ENCODE results near the gene FUS. TPM values are rescaled to one million over a fixed set of nuclear protein-coding genes. Genes with fewer than 3 reads are reported as not detected.

Gene FUS
- total RNA-seq, 2 experiments from 2014 or later = 104 to 953 TPM

- ChIA-PET POLR2A (interaction anchor here (1.2 to 2.0 kb wide), 2 partner anchors 15 to 66 kb away, joined by 4 read pairs; partner anchors contain the start of gene KAT8), CTCF (ENCODE audit: unreplicated experiment) (no interaction called here)
- no peak overlapping the region for H2AFZ ChIP-seq (ENCODE audit: low read length)
- no peaks in the 10 kb centered on the region for H3K9me2 ChIP-seq (ENCODE audit: insufficient read depth, low read length)
- peak overlapping the region; percentile 80; the same call in 1 of the 2 replicates for H3K4me2 ChIP-seq (ENCODE audit: low read length)
- H3K9me3 ChIP-seq (ENCODE audit: low read length) = no peaks in the 10 kb centered on the region
- peaks cover 94% of the 10 kb centered on the region for H3K79me2 ChIP-seq (ENCODE audit: insufficient read depth, low read depth, low read length)
- no peak for DNase-seq (ENCODE audit: low spot score)
- H4K20me1 ChIP-seq (ENCODE audit: insufficient read depth, low read length) = peaks cover 71% of the 10 kb centered on the region
- peaks cover 87% of the 10 kb centered on the region for H3K36me3 ChIP-seq (ENCODE audit: insufficient read depth, low read length)
- BruUV-seq (replicated peaks) = no TSS peak
- no peak for TF ChIP-seq EZH2phosphoT487 (IDR thresholded peaks at IDR 0.05; ENCODE audit: borderline replicate concordance, low read depth, low read length)
- no peak overlapping the region for H3K27ac ChIP-seq (ENCODE audit: low read depth, low read length, poor library complexity, severe bottlenecking)
- H3K4me1 ChIP-seq (ENCODE audit: insufficient read depth, low read length, poor library complexity, severe bottlenecking) = peaks cover 25% of the 10 kb centered on the region
- intact Hi-C loops (cut with micrococcal nuclease; ENCODE audit: unreplicated experiment) = no loop called here
- H3K4me3 ChIP-seq (ENCODE audit: low read depth, low read length, poor library complexity, severe bottlenecking) = no peak overlapping the region
These were observed 3.8 kb downstream of the FUS start for GRCh38 chr16:31183432-31184428.

GRCh38 chr16:31184888-31185287 lies 4.9 kb downstream of the FUS start:
- peaks cover 21% of the 10 kb centered on the region for H3K4me1 ChIP-seq (ENCODE audit: insufficient read depth, low read length, poor library complexity, severe bottlenecking)
- BruUV-seq (replicated peaks) = no TSS peak

More at GRCh38 chr16:31184888-31185287, 4.9 kb downstream of the FUS start:
- ChIA-PET POLR2A (no interaction called here), CTCF (ENCODE audit: unreplicated experiment) (interaction anchor here (1.1 kb wide), 1 partner anchor 17 kb away, joined by 3 read pairs; the partner anchor contains the start of gene PYCARD)
- no peak for TF ChIP-seq EZH2phosphoT487 (IDR thresholded peaks at IDR 0.05; ENCODE audit: borderline replicate concordance, low read depth, low read length)
- no peak for TF ChIP-seq CTCF (conservative IDR thresholded peaks at IDR 0.05; ENCODE audit: low read length)
- H4K20me1 ChIP-seq (ENCODE audit: insufficient read depth, low read length) = peaks cover 82% of the 10 kb centered on the region
- H3K9me3 ChIP-seq (ENCODE audit: low read length) = no peaks in the 10 kb centered on the region
- no peak overlapping the region for H2AFZ ChIP-seq (ENCODE audit: low read length)
- no peak overlapping the region for H3K4me2 ChIP-seq (ENCODE audit: low read length)
- intact Hi-C loops (cut with micrococcal nuclease; ENCODE audit: unreplicated experiment) = no loop called here
- no peaks in the 10 kb centered on the region for H3K9me2 ChIP-seq (ENCODE audit: insufficient read depth, low read length)
- DNase-seq (ENCODE audit: low spot score) = no peak
- H3K27ac ChIP-seq (ENCODE audit: low read depth, low read length, poor library complexity, severe bottlenecking) = no peak overlapping the region
- peaks cover 99% of the 10 kb centered on the region for H3K79me2 ChIP-seq (ENCODE audit: insufficient read depth, low read depth, low read length)
- H3K36me3 ChIP-seq (ENCODE audit: insufficient read depth, low read length) = peaks cover 99% of the 10 kb centered on the region
- no peak overlapping the region for H3K4me3 ChIP-seq (ENCODE audit: low read depth, low read length, poor library complexity, severe bottlenecking)
